GM04503 (cell line): ENCODE results near the gene TPD52L1.
"Not testable (repeated sequence)": the region's sequence is repeated elsewhere in the genome, so short reads cannot be mapped to it uniquely, and the experiment has no call there.

Experiments used
- DNase-seq: peaks from one replicate; pipeline ENCODE4 v3.0.0-alpha.2; 2012; ENCODE audit warnings: low read depth

TPD52L1 gene

DNA sequence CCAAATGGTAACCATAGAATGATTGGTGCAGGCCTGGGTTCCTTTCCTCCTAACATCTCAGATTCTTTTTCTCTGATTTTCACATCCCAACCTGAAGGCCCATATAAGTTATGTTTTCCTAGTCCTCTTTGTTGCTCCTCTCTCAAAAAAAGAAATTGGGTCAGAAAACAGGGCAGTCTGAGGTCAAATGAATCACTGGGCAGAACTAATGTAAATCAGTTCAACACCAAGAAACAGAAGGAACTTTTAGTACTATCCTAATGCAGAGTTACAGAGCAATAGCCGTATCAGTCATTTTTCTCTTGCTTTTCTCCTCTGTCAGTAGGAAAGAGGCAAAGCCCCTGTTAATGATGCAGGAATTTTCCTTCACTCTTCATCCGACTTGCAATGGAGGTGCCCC is 11.0 kb upstream of the TPD52L1 start:
- no peak for DNase-seq

DNA sequence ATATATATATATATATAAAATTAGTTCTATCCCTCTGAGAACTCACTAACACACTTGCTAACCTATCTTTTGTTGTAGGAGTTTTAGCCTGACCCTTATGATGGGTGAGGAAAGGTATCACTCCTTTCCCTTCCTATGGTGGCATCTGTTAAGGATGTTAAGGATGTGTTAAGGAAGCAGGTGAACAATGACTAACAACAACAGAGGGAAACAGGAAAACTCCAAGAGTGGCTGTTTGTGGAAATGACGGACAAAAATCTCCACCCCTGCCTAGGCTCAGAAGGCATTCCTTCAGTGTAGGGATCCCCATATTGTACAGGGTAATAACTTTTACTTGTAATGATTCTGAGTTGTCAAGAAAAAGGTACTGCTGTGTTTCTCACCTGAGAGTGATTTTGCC is 8.8 kb upstream of the TPD52L1 start:
- no peak for DNase-seq

DNA sequence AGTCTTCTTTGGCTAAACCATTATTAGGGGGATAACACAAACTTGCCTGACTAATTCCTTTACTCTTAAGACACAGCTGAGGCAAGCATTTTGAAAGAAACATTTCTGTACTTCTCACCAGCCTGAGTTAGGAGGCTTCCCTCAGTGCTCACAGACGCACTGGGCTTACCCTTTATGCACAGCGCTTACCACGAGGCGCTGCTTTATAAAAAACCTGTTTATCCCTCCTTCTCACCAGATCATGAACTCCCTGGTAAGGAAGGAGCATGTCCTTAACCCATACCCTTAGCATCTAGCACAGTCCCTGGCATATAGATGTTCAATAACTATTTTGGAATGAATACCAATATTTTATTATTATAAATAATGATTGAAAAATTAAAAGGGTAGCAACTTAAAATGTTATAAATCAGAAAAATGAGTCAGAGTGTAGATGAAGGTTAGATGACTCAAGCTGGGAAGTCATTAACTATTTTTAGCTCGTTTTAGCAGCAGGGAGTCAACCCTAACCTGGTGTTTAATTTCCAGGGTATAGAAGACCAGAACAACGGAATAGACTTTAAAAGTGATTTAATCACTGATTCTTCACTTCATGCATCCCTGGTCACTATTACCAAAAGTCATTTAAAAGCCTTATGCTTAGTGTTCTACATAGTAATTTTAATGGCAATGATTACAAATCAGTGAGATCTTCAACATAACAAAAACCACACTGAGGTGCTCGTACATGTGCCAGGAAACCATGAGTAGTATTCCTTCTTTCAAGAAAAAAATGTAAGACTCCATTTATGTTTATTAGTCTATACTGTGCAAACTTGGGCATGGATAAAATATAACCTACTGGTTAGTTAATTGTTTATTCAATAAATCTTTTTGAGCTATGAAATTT is 4.1 kb upstream of the TPD52L1 start:
- DNase-seq = no peak

DNA sequence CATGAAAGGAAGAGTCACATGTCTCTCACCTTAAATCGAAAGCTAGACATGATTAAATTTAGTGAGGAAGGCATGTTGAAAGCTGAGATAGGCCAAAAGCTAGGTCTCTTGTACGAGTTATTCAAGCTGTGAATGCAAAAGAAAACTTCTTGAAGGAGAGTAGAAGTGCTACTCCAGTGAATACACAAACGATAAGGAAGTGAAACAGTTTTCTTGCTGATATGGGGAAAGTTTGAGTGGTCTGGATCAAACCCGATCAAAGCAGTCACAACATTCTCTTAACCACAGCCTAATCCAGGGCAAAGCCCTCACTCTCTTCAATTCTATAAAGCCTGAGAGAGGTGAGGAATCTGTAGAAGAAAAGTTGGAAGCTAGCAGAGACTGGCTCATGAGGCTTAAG is 1.9 kb upstream of the TPD52L1 start:
- no peak for DNase-seq

DNA sequence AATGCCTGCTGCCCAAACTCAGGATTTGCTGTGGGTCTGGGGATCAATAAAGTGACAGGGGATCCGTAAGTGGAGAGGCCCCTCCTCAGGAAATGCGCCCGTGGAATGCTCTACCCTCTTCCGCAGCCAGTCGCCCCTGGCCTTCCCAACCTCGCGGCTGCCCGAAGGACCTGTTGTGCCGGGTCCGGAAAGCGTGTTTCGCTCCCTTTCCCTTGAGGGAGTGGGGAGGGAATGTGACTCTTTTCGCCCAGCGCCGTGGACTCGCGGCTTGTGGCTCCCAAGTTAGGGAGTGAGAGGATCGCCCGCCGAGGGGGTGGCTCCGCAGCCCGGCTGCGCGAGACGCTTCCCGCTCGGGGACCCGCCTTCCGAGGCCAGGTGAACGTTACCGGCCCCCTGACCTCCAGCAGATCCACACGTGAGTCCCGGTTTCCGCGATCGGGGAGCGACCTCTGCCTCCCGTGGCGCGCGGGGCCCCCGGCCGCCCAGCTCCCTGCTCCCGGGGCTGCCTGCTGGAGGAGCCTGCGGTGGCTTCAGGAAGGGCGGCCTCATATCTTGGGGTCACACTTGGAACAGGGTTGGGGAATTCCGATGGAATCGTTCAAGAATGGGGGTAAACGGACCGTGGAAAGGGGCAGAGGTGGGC is 666 bp downstream of the TPD52L1 start:
- no peak for DNase-seq

DNA sequence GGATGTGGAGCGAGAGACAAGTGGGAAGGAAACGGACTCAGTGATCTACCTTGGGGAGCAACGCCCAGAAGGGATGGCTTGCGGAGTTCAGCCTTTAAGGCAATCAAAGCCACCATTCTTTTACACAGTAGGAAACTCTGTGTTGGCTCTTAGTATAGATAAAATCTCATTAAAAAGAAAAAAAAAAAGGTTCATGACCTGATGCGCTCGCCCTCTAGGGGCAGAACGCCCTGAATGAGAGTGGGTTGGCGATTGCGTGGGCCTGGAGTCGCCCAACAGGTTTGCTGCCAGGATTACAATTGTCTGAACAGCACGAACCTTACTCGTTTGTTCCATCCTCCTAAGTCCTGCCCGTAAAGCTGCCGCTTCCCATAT is 1.2 kb downstream of the TPD52L1 start:
- no peak for DNase-seq

DNA sequence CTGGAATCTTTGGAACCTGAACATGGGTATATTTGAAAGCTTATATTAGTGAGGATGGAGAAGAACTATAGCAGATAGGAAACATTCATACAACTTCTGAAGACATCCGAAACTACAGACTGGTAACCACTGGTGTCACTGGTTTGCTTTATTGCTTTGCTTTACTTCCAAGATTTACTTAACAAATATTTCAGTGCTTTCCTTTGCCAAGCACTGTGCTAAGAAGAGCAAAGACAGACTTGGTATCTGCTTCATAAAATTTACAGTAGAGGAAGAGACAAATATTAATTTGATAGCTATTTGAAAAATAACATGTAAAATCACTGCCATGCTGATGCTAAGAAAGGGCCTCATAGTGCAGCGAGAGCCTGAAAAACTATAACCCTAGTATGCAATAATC is 1.8 kb downstream of the TPD52L1 start:
- no peak for DNase-seq

DNA sequence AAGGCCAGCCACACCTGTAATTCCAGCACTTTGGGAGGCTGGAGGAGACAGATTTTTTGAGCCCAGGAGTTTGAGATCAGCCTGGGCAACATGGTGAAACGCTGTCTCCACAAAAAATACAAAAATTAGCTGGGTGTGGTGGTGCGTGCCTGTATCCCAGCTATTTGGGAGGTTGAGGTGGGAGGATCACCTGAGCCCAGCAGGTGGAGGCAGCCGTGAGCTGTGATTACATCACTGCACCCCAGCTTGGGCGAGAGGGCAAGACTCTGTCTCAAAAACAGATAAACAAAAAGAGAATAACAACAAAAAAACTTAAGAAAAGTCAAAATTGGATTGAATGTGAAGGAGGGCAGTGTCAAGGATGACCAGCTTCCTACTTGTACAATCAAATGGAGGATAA is 2.9 kb downstream of the TPD52L1 start:
- no peak for DNase-seq

DNA sequence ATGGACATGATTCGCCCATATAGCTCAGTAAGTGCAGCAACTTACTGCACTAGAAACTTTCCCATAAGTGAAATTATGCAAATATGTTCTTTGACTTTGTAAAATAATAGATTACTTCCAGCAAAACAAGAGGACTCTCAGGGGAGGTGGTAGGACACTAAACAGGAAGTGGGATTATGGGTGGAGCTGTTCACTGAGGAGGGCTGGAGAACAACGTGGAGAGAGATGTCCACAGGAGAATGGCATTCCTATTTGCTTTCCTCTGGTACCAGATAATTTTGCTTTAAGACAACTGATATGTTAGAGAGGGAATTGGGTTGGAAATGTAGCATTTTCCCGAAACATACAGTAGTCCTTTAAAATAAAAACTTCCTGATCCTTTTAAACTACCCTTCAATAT is 3.7 kb downstream of the TPD52L1 start:
- no peak for DNase-seq

DNA sequence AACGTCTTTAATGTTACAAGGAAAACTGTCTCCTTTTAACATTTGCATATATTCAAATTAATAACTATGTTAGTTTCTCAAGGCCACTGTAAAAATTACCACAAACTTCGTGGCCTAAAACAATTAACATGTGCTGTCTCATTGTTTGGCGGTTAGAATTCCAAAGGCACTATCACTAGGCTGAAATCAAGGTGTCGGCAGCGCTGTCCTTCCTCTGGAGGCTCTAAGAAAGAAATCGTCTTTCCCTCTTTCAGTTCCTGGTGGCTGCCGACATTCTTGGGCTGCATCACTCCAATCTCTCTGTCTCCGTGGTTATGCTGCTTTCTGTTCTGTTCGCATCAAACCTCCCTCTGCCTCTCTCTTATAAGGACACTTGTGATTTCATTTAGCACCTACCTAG is 4.2 kb downstream of the TPD52L1 start:
- no peak for DNase-seq

DNA sequence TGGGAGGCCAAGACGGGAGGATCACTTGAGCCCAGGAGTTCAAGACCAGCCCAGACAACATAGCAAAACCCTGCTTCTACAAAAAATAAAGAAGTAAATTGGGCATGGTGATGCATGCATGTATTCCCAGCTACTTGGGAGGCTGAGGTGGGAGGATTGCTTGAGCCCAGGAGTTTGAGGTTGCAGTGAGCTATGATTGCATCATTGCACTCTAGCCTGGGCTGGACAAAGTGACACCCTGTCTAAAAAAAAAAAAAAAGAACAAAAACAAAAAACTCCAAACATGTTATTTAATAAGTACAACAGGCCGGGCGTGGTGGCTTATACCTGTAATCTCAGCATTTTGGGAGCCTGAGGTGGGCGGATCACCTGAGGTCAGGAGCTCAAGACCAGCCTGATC is 9.8 kb downstream of the TPD52L1 start:
- DNase-seq = not testable (repeated sequence)

DNA sequence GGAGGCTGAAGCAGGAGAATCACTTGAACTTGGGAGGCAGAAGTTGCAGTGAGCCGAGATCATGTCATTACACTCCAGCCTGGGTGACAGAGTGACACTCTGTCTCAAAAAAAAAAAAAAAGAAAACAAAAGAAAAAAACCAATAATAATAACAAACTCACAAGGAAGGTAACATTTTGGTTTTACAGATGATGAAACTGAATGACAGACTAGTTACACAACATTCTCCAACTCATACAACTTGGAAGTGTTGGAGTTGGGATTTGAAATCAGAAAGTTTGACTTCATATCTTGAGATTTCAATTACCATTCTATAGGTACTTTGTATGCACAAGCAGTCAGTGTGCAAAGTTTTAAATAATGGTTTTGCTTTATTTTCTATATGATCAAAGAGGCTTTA is 10.2 kb downstream of the TPD52L1 start:
- DNase-seq = no peak

DNA sequence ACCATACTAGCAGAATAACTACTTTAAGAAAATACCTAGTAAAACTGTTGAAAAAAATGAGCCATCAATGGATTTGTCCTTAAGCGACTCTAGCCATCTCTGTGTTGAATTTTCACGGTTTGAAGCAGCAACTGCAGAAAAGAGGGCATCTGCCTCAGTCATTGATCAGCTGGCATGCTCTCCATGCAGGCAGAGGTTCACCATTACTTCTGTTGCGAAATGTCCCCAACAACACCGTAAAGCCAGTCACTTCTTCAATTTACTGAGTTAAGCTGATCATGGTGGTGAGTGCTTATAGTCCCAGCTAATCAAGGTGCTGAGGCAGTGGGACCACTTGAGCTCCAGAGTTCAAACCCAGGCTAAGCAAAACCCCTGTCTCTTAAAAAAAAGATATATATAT is 11.1 kb downstream of the TPD52L1 start:
- no peak for DNase-seq

DNA sequence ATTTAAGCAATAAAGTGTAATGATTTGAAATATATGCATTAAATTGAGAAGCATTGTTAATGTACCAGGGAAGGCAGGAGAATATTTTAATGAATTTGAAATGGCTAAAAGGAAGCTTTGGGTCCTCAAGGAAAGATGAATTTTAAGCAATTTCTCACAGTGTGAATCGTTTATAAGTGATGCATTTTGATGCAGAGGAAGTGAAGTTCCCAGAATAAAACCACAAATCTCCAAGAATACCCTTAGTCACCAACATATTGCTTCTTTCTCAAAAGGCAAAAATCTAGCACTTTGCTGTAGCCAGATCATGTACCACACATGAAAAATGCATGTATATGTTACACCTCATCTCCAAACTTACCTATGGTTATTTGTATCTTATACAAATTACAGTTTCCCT is 11.7 kb downstream of the TPD52L1 start:
- DNase-seq = no peak

DNA sequence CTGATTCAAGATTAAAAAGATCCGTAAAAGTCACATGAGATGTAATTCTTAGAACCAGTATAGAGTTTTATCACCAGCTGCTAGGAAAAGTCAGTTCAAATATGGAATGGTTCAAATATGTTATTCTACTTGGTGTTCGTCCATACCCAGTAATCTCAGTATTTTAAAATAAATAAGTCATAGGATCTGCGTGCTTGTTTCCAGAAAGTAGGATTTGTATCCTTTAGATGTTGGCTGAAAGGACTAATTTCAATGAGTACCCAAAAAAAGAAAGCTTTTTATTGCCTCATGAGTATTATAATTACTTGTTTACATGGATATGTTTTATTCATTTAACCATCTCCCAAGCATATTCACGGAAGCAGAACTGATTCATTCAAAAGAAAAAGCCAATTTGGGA is 12.2 kb downstream of the TPD52L1 start:
- DNase-seq = no peak

DNA sequence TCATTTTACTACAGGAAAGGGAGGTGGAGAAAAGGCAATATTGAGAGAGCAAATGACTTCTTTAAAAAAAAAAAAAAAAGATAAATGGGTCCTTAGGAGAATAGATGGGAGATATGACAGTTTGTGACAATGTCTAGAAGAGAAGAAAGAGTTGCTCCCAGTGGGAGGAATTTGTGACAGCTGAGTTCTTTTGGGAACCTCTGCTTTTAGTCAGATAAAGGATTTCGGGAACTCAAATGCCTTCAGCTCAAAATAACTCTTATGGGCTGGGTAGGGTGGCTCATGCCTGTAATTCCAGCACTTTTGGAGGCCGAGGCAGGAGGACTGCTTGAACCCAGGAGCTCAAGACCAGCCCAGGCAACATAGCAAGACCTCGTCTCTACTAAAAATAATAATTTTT is 13.1 kb downstream of the TPD52L1 start:
- no peak for DNase-seq

DNA sequence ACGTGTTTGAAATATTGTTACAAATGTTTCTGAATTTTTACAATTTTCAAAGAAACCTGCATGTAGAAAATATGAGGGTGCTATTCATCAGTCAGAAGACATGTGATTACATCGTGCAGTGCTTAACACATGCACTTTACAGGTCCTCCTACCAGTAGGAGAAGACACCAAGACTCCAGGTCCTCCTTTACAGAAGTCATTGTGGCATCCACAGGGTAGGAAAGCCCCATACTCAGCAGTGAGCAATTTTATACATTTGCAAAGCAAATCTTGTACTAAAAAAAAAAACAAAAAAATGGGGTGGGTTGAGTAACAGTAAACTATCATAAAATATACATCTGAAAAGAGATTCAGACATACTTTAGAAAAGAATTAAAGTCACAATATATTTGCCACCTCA is 14.0 kb downstream of the TPD52L1 start:
- no peak for DNase-seq

DNA sequence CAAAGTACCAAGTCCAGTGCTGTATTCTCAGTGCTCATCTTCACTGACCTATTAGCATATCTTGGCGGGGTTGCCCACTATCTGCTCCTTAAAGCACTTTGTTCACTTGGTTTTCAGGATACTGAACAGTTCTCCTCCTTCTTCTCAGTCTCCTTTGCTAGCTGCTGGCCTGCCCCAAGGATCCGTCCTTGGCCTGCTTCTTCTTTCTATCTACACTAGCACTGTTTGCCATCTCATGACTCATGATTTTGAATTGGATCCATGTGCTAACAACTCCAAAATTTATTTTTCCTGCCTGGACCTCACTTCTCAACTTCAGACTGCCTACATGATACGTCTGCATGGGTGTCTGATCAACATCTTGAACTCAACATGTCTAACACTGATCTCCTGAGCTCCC is 15.5 kb downstream of the TPD52L1 start:
- no peak for DNase-seq

DNA sequence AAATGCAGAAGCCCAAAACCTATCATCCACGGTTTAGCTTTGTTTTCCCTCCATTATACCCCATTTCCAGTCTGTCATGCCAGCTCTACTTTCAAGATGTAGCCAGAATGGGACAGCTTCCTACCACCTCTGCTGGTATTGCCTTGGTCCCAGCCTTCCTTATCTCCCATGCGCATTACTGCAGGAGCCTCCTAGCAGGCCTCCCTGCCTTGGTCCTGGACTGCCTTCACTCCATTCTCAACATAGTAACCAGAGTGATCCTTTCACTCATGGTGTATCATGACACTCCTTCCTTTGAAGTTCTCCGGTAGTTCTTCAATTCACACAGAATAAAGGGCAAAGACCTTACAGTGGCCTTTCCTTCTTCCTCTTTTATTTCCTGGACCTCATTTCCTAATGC is 15.9 kb downstream of the TPD52L1 start:
- no peak for DNase-seq

DNA sequence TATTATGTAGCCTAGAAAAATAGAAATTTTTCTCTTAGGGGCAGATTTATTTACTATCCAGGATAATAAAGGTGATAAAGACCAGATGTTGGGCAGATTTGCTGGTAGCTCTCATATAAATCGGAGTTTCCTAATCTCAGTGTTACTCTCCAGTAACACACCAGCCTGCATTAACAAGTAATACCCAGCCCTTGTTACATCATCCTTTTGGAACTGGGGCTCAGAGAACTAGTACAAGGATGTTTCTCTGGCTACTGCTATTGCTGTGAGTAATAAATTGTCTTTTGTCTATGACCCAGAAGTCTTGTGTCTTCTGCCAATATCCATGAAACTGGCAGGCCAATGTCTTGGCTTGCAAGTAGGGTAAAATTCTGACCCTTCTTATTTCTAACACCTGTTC is 16.8 kb downstream of the TPD52L1 start:
- DNase-seq = peak; percentile 43

DNA sequence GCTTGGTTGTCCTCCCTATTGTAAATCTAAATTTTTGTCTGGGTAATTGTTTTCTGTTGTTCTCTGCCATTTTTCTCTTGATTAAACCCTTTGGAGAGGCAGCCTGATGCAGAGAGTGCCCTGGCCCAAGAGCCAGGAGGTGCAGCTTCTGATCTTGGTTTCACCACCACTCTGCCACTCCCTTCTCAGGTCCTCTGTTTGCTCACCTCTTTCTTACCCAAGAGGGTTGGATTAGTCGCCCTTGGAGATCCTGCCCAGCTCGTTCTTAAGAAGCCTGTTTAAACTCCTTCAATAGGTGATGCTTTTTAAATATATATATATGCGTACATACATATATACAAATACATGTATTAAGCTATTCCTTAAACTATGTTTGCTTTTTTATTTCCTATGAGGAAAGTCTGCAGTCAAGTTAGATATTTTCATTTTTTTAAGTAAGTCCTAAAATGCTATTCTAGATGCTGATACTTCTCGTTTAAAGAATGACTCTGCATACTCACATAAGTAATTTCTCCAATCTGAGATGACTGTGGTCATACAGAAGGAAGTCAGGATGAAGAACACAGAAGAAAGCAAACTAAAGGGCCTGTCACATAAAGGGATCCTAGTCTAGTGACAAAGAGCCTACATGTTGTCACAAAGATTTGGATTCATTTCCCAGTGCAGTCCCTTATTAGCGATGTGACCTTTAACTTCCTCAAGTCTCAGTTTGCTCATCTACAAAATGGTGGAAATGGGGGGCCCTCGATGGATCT is 19.9 kb downstream of the TPD52L1 start:
- DNase-seq = no peak

DNA sequence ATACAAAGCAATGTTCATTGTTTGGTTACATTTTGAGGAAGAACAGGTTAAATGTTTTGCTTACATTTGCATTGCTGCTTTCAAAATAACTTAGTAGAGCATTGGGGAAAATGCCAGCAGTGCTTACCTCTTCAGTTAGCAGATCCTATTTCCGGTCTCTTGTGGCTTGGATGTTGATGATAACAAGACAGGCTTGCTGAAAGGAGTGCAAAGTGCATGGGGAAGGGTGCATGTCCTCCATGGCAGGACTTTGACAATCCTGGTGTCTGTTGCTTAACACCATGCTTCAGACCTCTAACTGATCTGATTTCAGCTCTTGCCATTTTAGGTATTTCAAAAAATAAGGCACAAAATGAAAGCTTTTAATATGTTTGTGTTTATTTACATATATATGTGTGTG is 21.1 kb downstream of the TPD52L1 start:
- no peak for DNase-seq

DNA sequence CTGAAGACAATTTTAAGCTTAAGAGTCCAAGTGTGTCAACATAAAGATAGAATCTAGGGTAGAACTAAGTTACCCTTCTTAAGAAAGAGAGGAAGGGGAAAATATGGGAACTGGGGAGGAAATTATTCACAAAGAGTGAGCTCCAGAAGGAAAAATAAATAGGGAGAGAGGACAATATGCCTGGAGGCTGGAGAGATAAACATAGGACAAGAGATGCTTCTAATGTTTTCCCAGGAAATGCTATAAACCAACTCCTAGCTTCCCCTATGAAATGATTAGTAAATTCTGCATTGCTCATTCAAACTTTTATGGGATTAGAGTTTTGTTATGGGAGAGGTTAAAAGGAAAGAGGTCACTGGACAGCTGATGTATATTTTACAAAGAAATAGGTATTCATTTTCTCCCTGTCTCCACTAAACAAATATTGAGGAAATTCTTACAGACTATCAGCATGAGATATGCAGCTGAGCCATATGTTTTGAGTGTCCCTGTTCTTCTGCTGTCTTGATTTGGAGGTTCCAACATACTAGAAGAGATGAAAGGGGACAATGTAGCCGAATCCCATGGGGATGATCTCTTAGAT is 22.0 kb downstream of the TPD52L1 start:
- DNase-seq = no peak
